Brain microvascular endothelial cell (primary cell): ENCODE data around the gene ADARB2.

Experiments used
- DNase-seq: peaks from one replicate; pipeline ENCODE4 v3.0.0-alpha.2; 2020
- H3K27ac ChIP-seq: fragments of 250-450 bp; sonication (Bioruptor Pico); 2 replicates; pipeline ENCODE4 v1.5.1; 2020; ENCODE audit warnings: mild to moderate bottlenecking, moderate library complexity
- H3K27me3 ChIP-seq: fragments of 250-450 bp; sonication (Bioruptor Pico); replicated peaks from 2 replicates; pipeline ENCODE4 v1.5.1; 2020; ENCODE audit warnings: mild to moderate bottlenecking
- H3K36me3 ChIP-seq: fragments of 250-450 bp; sonication (Bioruptor Pico); replicated peaks from 2 replicates; pipeline ENCODE4 v1.5.1; 2020; ENCODE audit warnings: mild to moderate bottlenecking
- H3K4me3 ChIP-seq: 2 replicates; pipeline ENCODE4 v1.5.1; 2011; ENCODE audit warnings: low read depth, mild to moderate bottlenecking, control low read depth, low read length, moderate library complexity
- CTCF ChIP-seq: IDR thresholded peaks from 2 replicates; pipeline ENCODE4 v1.5.1; 2011; ENCODE audit warnings: low read depth, mild to moderate bottlenecking, moderate library complexity, low read length, control low read depth, inconsistent platforms; ENCODE audit errors: missing control alignments
- in situ Hi-C: cut with HindIII; loops from 2 replicates; pipeline ENCODE4 v1.10.0; 2017; ENCODE audit warnings: low sequenced_read_pairs, low pct_ligation_motif_present

ADARB2 gene

GRCh38 chr10:1280466-1281404 is 456.6 kb downstream of the ADARB2 start:
- in situ Hi-C loops = no loop called here
- no peaks in the 10 kb centered on the region for H3K36me3 ChIP-seq
- no peak for TF ChIP-seq CTCF
- DNase-seq = no peak
- no peaks in the 10 kb centered on the region for H3K27me3 ChIP-seq
- no peak overlapping the region for H3K4me3 ChIP-seq
- no peak overlapping the region for H3K27ac ChIP-seq

GRCh38 chr10:1278306-1278705 is 459.0 kb downstream of the ADARB2 start:
- no peak for DNase-seq
- in situ Hi-C loops = no loop called here
- no peak for TF ChIP-seq CTCF
- Histone ChIP-seq H3K27ac (no peak overlapping the region), H3K36me3 (no peaks in the 10 kb centered on the region), H3K4me3 (no peak overlapping the region), H3K27me3 (no peaks in the 10 kb centered on the region)

DNA sequence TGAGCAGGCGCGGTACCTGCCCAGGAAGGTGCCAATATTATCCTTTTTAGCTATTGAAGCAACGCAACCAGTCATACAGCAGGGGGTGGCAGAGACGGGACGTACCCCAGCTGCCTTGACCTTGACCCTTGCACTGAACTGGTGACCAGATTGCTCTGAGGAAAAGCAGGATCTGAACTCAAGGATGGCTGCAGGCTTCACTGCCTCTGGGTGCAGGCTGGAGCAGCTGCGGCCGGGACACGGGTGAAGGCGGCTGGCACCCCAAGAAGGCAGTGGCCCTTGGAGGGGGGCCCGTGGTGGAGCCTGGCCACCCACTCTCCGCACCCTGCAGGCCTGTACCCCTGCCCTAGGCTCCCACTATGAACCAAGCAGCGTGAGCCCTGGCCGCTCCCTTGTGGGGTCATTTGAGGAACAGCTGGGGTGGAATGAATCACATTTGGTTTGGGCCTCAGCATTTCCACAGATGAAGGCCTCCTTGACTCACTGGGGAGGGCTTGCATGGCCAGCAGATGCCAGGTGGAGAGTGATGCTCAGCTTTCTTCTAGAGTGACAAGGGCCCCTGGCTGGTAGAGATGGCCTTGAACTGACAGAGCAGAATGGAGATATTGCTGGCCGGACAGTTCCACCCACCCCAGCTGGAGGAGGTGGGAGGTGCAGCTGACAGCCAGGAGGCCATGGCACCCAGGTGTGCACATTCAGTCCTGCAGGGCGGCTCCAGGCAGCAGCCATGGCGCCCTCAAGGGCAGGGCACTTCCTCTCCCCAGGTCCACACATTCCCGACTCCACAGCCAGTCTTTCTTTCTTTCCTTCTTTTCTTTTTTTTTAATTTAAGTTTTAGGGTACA is 462.4 kb downstream of the ADARB2 start:
- no peaks in the 10 kb centered on the region for H3K27me3 ChIP-seq
- in situ Hi-C loops = no loop called here
- no peaks in the 10 kb centered on the region for H3K36me3 ChIP-seq
- no peak for DNase-seq
- H3K27ac ChIP-seq = no peak overlapping the region
- no peak overlapping the region for H3K4me3 ChIP-seq
- no peak for TF ChIP-seq CTCF

DNA sequence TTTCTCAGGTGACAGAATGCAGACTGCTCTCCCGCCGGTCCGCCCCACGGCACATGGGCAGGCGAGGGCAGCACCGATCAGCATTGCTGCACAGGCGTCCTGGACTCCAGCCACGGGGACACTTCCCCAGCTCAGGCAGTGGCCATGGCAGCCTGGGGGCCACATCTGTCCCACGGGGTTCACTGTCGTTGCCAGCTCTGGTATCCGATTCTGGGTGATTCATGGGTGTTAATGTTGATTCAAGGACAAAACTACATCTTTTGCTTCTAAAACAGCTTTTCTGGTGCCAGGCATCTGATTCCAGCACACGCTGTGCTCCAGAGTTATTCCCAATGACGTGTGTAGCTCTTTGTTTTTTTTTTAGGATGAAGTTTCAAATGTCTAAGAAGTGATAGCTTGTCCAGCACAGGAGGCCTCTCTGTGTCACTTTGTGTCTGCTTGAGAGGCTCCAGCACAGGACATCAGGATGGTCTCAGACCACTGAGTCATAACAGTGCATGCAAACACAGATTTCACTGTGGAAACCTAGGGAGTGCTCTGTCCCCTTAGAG is 463.1 kb downstream of the ADARB2 start:
- TF ChIP-seq CTCF = no peak
- H3K27me3 ChIP-seq = no peaks in the 10 kb centered on the region
- DNase-seq = peak; percentile 10
- H3K36me3 ChIP-seq = no peaks in the 10 kb centered on the region
- in situ Hi-C loops = no loop called here
- H3K27ac ChIP-seq = no peak overlapping the region
- H3K4me3 ChIP-seq = no peak overlapping the region

DNA sequence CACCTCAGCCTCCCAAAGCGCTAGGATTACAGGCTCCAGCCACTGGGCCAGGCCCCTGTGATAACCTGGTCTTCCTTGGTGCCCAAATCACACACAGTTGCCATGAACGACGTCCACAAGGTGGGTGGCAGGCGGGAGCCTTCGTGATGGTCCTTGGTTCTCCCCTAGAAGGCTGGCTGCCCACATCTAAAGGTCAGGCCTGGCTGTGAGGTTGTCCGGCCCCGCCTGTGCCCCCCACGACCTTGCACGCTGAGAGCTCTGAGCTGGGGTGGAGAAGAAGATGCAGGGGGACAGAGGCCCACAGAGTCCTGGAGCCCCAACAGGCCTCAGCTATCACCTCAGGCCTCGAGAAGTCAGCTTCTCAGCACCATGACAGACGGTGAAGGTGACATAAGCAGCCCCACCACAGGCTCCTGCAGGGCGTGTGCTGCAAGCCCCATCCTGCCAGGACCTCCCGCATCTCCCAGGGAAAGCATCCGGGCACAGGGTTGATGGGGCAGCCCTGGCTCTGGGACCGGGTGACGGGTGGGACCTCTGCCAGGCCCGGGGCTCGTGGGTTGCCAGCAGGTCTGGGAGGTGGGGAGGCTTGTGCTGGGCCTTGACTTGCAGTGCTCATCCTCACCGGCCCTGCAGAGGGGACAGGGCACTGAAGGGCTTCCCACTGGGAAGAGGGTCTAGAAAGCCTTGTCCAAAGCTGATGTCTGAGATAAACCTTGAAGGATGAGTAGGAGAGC is 463.8 kb downstream of the ADARB2 start:
- Histone ChIP-seq H3K27ac (no peak overlapping the region), H3K36me3 (no peaks in the 10 kb centered on the region), H3K27me3 (no peaks in the 10 kb centered on the region), H3K4me3 (no peak overlapping the region)
- in situ Hi-C loops = no loop called here
- no peak for DNase-seq
- no peak for TF ChIP-seq CTCF
